Right cardiac atrium (tissue), 5 donors: ENCODE data around the gene FAM216B. TPM values are rescaled to one million over a fixed set of nuclear protein-coding genes. Genes with fewer than 3 reads are reported as not detected.
A peak's percentile ranks its signal among the peaks of the same experiment; 100 is the strongest.

Experiments
- ATAC-seq, 2 donors: fragments of 200-7000 bp; cut with Tn5 transposase; one replicate each; pipeline versions ENCODE4 v1.8.0 to v1.9.1; 2020; ENCODE audit warnings: moderate library complexity in 2 of 2, mild to moderate bottlenecking in 1 of 2
- DNase-seq, 3 donors: peaks; one replicate each; pipeline ENCODE4 v3.0.0-alpha.2; 2020
- H3K27ac ChIP-seq: one replicate; pipeline ENCODE4 v1.5.1; 2013; ENCODE audit warnings: mild to moderate bottlenecking, low read length, control low read depth, moderate library complexity
- H3K27me3 ChIP-seq: one replicate; pipeline ENCODE4 v1.6.1; 2013; ENCODE audit not compliant: control insufficient read depth, insufficient read depth
- H3K4me1 ChIP-seq: one replicate; pipeline ENCODE4 v1.6.1; 2013; ENCODE audit warnings: low read length; ENCODE audit not compliant: control insufficient read depth, insufficient read depth
- H3K4me3 ChIP-seq: one replicate; pipeline ENCODE4 v1.5.1; 2013; ENCODE audit warnings: low read length, control low read depth
- H3K9me3 ChIP-seq: one replicate; pipeline ENCODE4 v1.6.1; 2013; ENCODE audit warnings: low read length; ENCODE audit not compliant: control insufficient read depth
- WGBS: extraction: QIAGEN DNeasy Blood & Tissue Kit; methylation state at CpG from one replicate; pipeline ENCODE4 v1.1.7; 2013; 5-methylcytosine and 5-hydroxymethylcytosine counted together
- intact Hi-C, 4 donors: fragments of 100-400 bp; cut with DNase I; formaldehyde crosslinking; loops; one replicate each; pipeline versions ENCODE4 v1.11.0 to v1.14.0; 2022 to 2023
- polyA plus RNA-seq: library from polyadenylated mRNA; stranded (reverse); fragments of 200-250 nt; gene quantifications from one replicate; pipeline ENCODE4 v1.2.3, GENCODE V29; 2013
- total RNA-seq, 4 donors: library from RNA; stranded (reverse); fragmentation: NEBNext Ultra II Directional; extraction: Animal tissue kit (Norgen Biotek cat#: 25700); gene quantifications; one replicate each; pipeline ENCODE4 v1.2.1, GENCODE V29; 2021
- donor health status: healthy with polysubstance abuse.
- donor health status: DM: no; HTN: yes; CAD: no.
- donor health status: DM: no; HTN: no; CAD: no.
- donor health status: DM: no; HTN: yes; CAD: no; lungs with severe emphysema.
- donor health status: DM: yes; HTN: yes; CAD: no.

Gene FAM216B
- total and polyA plus RNA-seq, 5 donors, result 10.5 to 91.9 (median 47.0) TPM

- 54% methylated on average over 10 of the region's 10 CpGs for WGBS
- peak; percentile 89 to 93 for ATAC-seq
- Histone ChIP-seq H3K4me1 (peaks cover 1% of the 10 kb centered on the region), H3K9me3 (no peaks in the 10 kb centered on the region), H3K27me3 (no peaks in the 10 kb centered on the region), H3K4me3 (no peak overlapping the region), H3K27ac (no peak overlapping the region)
- DNase-seq, result peak; percentile 66 to 72 (median 70)
- intact Hi-C loops, result no loop called here
Measured at GRCh38 chr13:42832341-42833096, 51.1 kb downstream of the FAM216B start.

- 85% methylated on average over 3 of the region's 3 CpGs for WGBS
- intact Hi-C loops, result no loop called here
- no peak for ATAC-seq
Measured at GRCh38 chr13:42834946-42835345, 53.6 kb downstream of the FAM216B start.

DNA sequence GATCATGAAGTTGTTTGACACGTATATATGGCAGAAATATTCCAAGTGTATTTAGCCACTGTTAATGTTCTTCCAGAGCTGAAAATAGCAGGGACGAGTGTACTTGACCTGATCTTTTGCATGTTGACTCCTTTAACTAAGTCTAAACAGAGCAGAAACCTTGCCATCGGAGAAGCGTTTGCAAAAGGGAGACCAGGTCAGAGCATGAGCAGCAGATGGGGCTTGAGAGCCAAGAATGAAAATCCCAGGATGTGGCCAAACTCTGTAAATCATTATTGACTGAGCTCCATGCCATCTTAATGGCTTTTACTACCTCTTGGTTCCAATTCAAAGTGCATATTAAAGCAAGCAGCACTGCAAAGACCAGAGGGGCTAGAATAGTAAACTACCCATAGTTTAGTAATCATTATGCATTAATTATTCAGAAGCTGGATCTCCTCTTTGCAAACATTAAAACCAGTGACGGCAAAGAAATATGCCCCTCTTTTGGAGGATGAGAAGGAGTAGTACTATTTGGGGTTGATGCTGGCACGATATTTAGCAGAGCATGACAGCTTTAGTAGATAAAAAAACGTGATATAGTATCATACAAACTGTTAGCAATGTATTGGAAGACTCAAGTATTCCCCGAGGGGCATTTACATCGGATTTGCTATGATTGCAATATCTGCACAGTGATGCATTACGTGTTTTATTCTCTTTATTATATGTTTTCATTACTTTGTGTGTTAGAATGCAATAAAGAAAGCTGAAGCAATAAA is 55.7 kb downstream of the FAM216B start:
- WGBS, result 40% methylated on average over 10 of the region's 10 CpGs
- Histone ChIP-seq H3K9me3 (no peaks in the 10 kb centered on the region), H3K27me3 (no peaks in the 10 kb centered on the region), H3K4me1 (no peaks in the 10 kb centered on the region), H3K4me3 (no peak overlapping the region), H3K27ac (no peak overlapping the region)
- ATAC-seq, result peak in 1 of 2 donors; percentile 65
- no peak for DNase-seq
- intact Hi-C loops, result no loop called here

More at GRCh38 chr13:42834946-42835345, 53.6 kb downstream of the FAM216B start:
- no peak for DNase-seq
- Histone ChIP-seq H3K4me3 (no peak overlapping the region), H3K9me3 (no peaks in the 10 kb centered on the region), H3K27ac (no peak overlapping the region), H3K27me3 (no peaks in the 10 kb centered on the region), H3K4me1 (peaks cover 1% of the 10 kb centered on the region)

Other genes starting within 250 kb of the FAM216B start
- under 1 TPM in 1 of 4 donors, not detected in 3; 0.29 TPM for gene TNFSF11, start 207.4 kb upstream of the FAM216B start, total RNA-seq
- gene TNFSF11, start 207.4 kb upstream of the FAM216B start, polyA plus RNA-seq, result not detected
- gene EPSTI1, start 210.7 kb downstream of the FAM216B start, total RNA-seq, result 1 to 10 TPM; 3.0 to 8.5 (median 6.1) TPM
- 1.8 TPM for gene EPSTI1, start 210.7 kb downstream of the FAM216B start, polyA plus RNA-seq
- gene DNAJC15, start 242.0 kb downstream of the FAM216B start, total RNA-seq, result 10 to 100 TPM; 21.8 to 32.9 (median 30.9) TPM
- 44.4 TPM for gene DNAJC15, start 242.0 kb downstream of the FAM216B start, polyA plus RNA-seq